ENCODE measurements around the gene NOP9. TPM values are rescaled to one million over a fixed set of nuclear protein-coding genes. Genes with fewer than 3 reads are reported as not detected.

Gene NOP9
- total RNA-seq, 4 donors from 2014 or later: 19.8 to 31.2 (median 21.2) TPM

DNA sequence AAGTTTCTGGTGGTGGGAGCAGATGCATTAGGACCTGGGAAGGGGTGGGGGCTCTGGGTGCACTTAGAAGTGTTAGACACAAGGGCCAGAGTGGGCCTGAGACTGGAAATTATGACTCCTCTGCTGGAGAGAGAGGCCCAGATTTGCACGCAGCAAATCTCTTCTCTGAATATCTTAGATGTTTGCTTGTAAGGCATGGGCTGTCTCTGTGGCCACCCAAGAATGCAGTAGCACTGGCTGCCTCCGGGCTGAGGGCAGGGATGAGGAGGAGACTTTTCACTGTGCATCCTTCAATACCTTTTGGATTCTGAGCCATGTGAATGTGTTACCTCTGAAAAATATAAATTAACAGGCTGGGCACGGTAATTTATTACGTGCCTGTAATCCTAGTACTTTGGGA is 14.3 kb upstream of the NOP9 start:
- no peak overlapping the region for H3K27ac ChIP-seq
- peaks cover 12% of the 10 kb centered on the region for H3K36me3 ChIP-seq
- WGBS: 53% methylated on average over 4 of the region's 4 CpGs
- no peak overlapping the region for H3K4me3 ChIP-seq
- H3K9me3 ChIP-seq: no peaks in the 10 kb centered on the region
- peaks cover 16% of the 10 kb centered on the region for H3K4me1 ChIP-seq
- DNase-seq (ENCODE audit: low spot score in 2 of 2): no peak
- TF ChIP-seq POLR2A (IDR thresholded peaks at IDR 0.05): no peak
- no peaks in the 10 kb centered on the region for H3K27me3 ChIP-seq

DNA sequence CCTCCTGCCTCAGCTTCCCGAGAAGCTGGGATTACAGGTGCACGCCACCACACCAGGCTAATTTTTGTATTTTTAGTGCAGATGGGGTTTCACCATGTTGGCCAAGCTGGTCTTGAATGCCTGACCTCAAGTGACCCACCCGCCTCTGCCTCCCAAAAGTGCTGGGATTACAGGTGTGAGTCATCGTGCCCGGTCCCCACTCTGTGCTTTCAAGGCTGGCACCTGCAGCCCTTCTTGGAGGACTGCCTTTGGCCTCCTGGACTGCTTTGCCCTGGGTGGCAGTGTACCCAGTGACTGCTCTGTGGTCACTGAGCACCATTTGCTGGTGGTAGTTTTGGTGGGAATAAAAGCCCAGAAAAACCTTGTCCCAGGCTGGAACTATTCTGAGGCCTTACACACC is 12.7 kb upstream of the NOP9 start:
- Histone ChIP-seq H3K9me3 (no peaks in the 10 kb centered on the region), H3K4me3 (no peak overlapping the region), H3K27ac (no peak overlapping the region), H3K4me1 (peaks cover 6% of the 10 kb centered on the region), H3K27me3 (no peaks in the 10 kb centered on the region), H3K36me3 (peaks cover 29% of the 10 kb centered on the region)
- TF ChIP-seq EP300 (IDR thresholded peaks at IDR 0.05) (no peak), POLR2AphosphoS5 (IDR thresholded peaks at IDR 0.05) (no peak), POLR2A (IDR thresholded peaks at IDR 0.05) (no peak)
- DNase-seq (ENCODE audit: low spot score in 2 of 2): no peak
- 92% methylated on average over 5 of the region's 5 CpGs for WGBS

GRCh38 chr14:24289649-24290280 is 9.9 kb upstream of the NOP9 start:
- no peak overlapping the region for H3K4me3 ChIP-seq
- no peaks in the 10 kb centered on the region for H3K27me3 ChIP-seq
- no peak overlapping the region for H3K27ac ChIP-seq
- TF ChIP-seq CTCF (IDR thresholded peaks at IDR 0.05) (no peak), POLR2AphosphoS5 (IDR thresholded peaks at IDR 0.05) (no peak), EP300 (IDR thresholded peaks at IDR 0.05) (no peak), POLR2A (IDR thresholded peaks at IDR 0.05) (no peak)
- no peak for DNase-seq (ENCODE audit: low spot score in 2 of 2)
- no peaks in the 10 kb centered on the region for H3K9me3 ChIP-seq
- peaks cover 38% of the 10 kb centered on the region for H3K36me3 ChIP-seq
- peaks cover 4% of the 10 kb centered on the region for H3K4me1 ChIP-seq
- WGBS: 76% methylated on average over 5 of the region's 6 CpGs

DNA sequence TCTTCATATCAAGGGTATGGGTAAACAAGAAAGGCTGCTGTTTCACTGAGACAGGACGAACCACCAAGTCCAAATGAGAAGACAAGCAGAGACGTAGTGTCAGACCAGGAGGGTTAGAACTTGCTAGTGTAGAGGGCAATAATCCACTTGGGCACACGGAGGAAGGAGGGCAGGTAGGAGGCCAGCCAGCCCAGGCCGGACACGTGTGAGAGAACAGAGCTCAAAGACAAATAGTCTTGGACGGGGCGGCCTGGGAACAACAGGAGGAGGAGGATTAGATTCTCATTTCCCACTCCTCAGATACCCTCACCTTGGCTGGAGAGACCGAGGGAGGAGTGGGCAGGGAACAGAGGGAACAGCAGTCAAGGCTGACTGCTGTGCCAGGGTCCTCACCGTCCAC is 8.9 kb upstream of the NOP9 start:
- Histone ChIP-seq H3K27ac (no peak overlapping the region), H3K27me3 (no peaks in the 10 kb centered on the region), H3K36me3 (peaks cover 47% of the 10 kb centered on the region), H3K4me1 (peaks cover 4% of the 10 kb centered on the region), H3K4me3 (no peak overlapping the region), H3K9me3 (no peaks in the 10 kb centered on the region)
- DNase-seq (ENCODE audit: low spot score in 2 of 2): no peak
- WGBS: 79% methylated on average over 9 of the region's 9 CpGs
- TF ChIP-seq POLR2AphosphoS5 (IDR thresholded peaks at IDR 0.05): no peak

DNA sequence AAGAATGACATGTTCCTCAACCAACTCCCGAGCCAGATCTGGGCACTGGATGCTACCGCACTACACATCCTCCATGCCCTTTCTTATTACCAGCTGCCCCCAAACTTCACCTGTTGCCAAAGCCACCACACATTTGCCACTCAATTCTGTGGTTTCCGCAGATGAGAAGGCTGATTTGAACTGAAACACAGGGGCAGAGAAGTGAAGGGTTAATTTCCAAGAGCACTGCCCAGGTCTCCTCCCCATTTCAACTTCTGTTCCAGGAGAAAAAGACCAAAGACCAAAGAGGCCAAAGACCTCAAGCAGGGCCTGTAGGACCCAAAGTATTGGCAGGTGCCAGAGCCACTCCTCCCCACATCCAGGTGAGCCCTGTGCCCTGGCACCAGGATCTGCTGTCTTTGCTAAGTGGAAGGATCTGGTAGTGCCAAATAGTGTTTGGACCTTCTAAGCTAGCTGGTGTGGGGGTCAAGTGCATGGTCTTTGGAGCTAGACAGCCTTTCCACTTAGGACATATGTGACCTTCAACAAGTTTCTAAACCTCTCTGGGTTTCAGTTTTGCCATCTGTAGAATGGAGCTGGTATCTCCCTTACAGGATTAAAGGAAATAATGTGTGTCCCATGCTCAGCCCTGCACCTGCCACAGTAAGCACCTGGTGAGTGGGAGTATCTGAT is 8.1 kb upstream of the NOP9 start:
- Histone ChIP-seq H3K36me3 (peaks cover 56% of the 10 kb centered on the region), H3K4me1 (peaks cover 3% of the 10 kb centered on the region), H3K27me3 (no peaks in the 10 kb centered on the region), H3K27ac (no peak overlapping the region), H3K4me3 (no peak overlapping the region), H3K9me3 (no peaks in the 10 kb centered on the region)
- DNase-seq (ENCODE audit: low spot score in 2 of 2): no peak
- 88% methylated on average over 3 of the region's 3 CpGs for WGBS
- no peak for TF ChIP-seq POLR2AphosphoS5 (IDR thresholded peaks at IDR 0.05)

GRCh38 chr14:24292118-24292807 is 7.4 kb upstream of the NOP9 start:
- Histone ChIP-seq H3K4me1 (peaks cover 10% of the 10 kb centered on the region), H3K4me3 (no peak overlapping the region), H3K36me3 (peaks cover 57% of the 10 kb centered on the region), H3K9me3 (no peaks in the 10 kb centered on the region), H3K27me3 (no peaks in the 10 kb centered on the region), H3K27ac (no peak overlapping the region)
- no peak for TF ChIP-seq POLR2AphosphoS5 (IDR thresholded peaks at IDR 0.05)
- no peak for TF ChIP-seq POLR2A (IDR thresholded peaks at IDR 0.05)
- TF ChIP-seq EP300 (IDR thresholded peaks at IDR 0.05): no peak
- no peak for TF ChIP-seq CTCF (IDR thresholded peaks at IDR 0.05)
- WGBS: 97% methylated on average over 8 of the region's 11 CpGs
- no peak for DNase-seq (ENCODE audit: low spot score in 2 of 2)

DNA sequence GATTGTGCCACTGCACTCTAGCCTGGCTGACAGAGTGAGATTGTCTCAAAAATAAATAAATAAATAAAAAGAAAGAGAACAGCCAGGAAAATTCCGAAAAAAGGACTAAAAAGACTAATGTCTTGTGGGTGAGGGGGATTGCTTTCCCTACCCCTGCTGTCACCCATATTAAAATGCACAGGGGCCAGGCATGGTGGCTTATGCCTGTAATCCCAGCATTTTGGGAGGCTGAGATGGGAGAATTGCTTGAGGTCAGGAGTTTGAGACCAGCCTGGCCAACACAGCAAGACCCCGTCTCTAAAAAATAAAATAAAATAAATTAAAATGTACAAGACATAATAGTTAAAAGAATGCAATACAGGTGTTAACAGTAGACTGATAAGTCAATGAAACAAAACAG is 6.1 kb upstream of the NOP9 start:
- Histone ChIP-seq H3K27me3 (no peaks in the 10 kb centered on the region), H3K4me3 (no peak overlapping the region), H3K36me3 (peaks cover 57% of the 10 kb centered on the region), H3K9me3 (no peaks in the 10 kb centered on the region), H3K27ac (no peak overlapping the region), H3K4me1 (peaks cover 21% of the 10 kb centered on the region)
- no peak for TF ChIP-seq POLR2AphosphoS5 (IDR thresholded peaks at IDR 0.05)
- WGBS: 94% methylated on average over 2 of the region's 2 CpGs
- DNase-seq (ENCODE audit: low spot score in 2 of 2): no peak

Measured in suprapubic skin (tissue), 4 donors.